ENCODE measurements around the gene CCL7. TPM values are rescaled to one million over a fixed set of nuclear protein-coding genes. Genes with fewer than 3 reads are reported as not detected.

The CCL7 gene
- total RNA-seq, 2 experiments from 2014 or later, result not detected

DNA sequence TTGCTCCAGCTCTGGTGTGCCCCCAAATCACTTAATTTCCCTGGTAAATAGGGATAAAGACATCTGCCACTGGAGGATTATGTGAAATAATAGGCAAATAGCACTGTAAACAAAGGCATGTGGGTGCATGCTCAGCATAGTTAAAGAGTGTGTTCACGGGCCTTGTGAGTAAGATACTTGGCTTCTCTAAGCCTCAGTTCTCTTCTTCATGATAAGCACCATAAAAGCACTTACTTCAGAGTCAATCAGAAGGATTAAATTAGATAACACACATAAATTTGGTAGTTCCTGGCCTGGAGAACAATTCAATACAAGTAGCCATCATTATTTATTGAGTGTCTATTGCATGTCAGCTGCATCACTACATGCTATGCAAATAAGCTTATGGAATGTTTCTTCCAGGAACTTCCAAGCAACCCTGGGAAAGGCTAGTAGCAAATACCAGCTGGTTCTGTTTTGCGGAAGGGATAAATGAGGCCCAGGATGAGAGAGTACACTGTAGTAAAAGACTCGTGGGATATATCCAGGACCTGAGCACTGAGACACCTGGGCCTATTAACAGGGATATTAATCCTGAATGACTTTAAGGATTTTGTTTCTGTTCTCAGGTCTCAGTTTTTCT lies 30.0 kb downstream of the CCL7 start:
- ChIA-PET CTCF (ENCODE audit: unreplicated experiment) (no interaction called here), POLR2A (no interaction called here)
- no peaks in the 10 kb centered on the region for H3K4me1 ChIP-seq (ENCODE audit: insufficient read depth, low read length, poor library complexity, severe bottlenecking)

DNA sequence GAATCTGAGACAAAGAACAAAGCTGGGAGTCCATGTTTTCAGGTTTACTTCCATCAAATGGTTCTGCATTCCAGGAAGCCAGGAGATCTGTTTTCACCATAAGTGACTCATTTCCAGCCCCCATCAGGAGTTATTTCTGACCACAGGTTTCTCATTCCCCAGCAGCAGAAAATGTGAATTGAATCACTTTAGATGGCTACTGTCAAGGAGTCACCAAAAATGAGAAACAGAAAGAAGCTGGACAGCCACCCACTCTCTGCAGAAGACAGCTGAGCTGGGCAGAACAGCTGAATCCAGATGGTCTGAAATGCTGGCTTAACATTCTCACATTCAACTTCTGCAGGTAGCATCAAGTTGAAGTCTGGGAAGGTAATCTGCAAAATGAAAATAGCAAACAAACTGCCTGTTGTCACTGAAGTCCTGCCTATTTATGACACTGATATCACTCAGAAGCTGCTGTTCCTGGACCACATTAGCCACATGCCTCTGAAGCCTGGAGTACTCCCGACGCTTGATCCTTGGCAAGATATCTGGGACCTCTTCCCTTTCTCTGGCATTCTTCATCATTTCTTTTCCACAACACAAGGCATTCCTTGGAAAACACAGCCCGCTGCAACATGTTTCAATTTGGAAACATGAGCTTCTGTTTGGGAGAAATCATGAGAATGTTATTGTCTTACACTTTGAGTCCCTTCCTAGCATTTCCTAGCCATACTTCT lies 30.8 kb downstream of the CCL7 start:
- Histone ChIP-seq H4K20me1 (ENCODE audit: insufficient read depth, low read length) (no peaks in the 10 kb centered on the region), H3K9me2 (ENCODE audit: insufficient read depth, low read length) (no peaks in the 10 kb centered on the region), H2AFZ (ENCODE audit: low read length) (no peak overlapping the region), H3K36me3 (ENCODE audit: insufficient read depth, low read length) (no peaks in the 10 kb centered on the region), H3K4me3 (ENCODE audit: low read depth, low read length, poor library complexity, severe bottlenecking) (no peak overlapping the region), H3K4me1 (ENCODE audit: insufficient read depth, low read length, poor library complexity, severe bottlenecking) (no peaks in the 10 kb centered on the region), H3K79me2 (ENCODE audit: insufficient read depth, low read depth, low read length) (no peaks in the 10 kb centered on the region), H3K9me3 (ENCODE audit: low read length) (no peaks in the 10 kb centered on the region), H3K27ac (ENCODE audit: low read depth, low read length, poor library complexity, severe bottlenecking) (no peak overlapping the region), H3K4me2 (ENCODE audit: low read length) (no peak overlapping the region)
- POLR2A ChIA-PET, result no interaction called here
- TF ChIP-seq, protein P1, sequence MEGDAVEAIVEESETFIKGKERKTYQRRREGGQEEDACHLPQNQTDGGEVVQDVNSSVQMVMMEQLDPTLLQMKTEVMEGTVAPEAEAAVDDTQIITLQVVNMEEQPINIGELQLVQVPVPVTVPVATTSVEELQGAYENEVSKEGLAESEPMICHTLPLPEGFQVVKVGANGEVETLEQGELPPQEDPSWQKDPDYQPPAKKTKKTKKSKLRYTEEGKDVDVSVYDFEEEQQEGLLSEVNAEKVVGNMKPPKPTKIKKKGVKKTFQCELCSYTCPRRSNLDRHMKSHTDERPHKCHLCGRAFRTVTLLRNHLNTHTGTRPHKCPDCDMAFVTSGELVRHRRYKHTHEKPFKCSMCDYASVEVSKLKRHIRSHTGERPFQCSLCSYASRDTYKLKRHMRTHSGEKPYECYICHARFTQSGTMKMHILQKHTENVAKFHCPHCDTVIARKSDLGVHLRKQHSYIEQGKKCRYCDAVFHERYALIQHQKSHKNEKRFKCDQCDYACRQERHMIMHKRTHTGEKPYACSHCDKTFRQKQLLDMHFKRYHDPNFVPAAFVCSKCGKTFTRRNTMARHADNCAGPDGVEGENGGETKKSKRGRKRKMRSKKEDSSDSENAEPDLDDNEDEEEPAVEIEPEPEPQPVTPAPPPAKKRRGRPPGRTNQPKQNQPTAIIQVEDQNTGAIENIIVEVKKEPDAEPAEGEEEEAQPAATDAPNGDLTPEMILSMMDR (conservative IDR thresholded peaks at IDR 0.05; ENCODE audit: low read length), result no peak
- no peak for TF ChIP-seq EZH2phosphoT487 (IDR thresholded peaks at IDR 0.05; ENCODE audit: borderline replicate concordance, low read depth, low read length)
- BruUV-seq (replicated peaks), result no TSS peak
- DNase-seq (ENCODE audit: low spot score), result no peak
- intact Hi-C loops (cut with micrococcal nuclease; ENCODE audit: unreplicated experiment), result no loop called here
- CTCF ChIA-PET (ENCODE audit: unreplicated experiment), result no interaction called here

More for the DNA sequence above, 30.0 kb downstream of the CCL7 start:
- Histone ChIP-seq H2AFZ (ENCODE audit: low read length) (no peak overlapping the region), H3K27ac (ENCODE audit: low read depth, low read length, poor library complexity, severe bottlenecking) (no peak overlapping the region), H3K4me2 (ENCODE audit: low read length) (no peak overlapping the region), H4K20me1 (ENCODE audit: insufficient read depth, low read length) (no peaks in the 10 kb centered on the region), H3K4me3 (ENCODE audit: low read depth, low read length, poor library complexity, severe bottlenecking) (no peak overlapping the region), H3K79me2 (ENCODE audit: insufficient read depth, low read depth, low read length) (no peaks in the 10 kb centered on the region), H3K9me3 (ENCODE audit: low read length) (no peaks in the 10 kb centered on the region), H3K9me2 (ENCODE audit: insufficient read depth, low read length) (no peaks in the 10 kb centered on the region), H3K36me3 (ENCODE audit: insufficient read depth, low read length) (no peaks in the 10 kb centered on the region)
- no peak for DNase-seq (ENCODE audit: low spot score)
- BruUV-seq (replicated peaks), result no TSS peak
- no peak for TF ChIP-seq EZH2phosphoT487 (IDR thresholded peaks at IDR 0.05; ENCODE audit: borderline replicate concordance, low read depth, low read length)
- TF ChIP-seq, protein P1 (conservative IDR thresholded peaks at IDR 0.05; ENCODE audit: low read length), result no peak
- intact Hi-C loops (cut with micrococcal nuclease; ENCODE audit: unreplicated experiment), result no loop called here

DNA sequence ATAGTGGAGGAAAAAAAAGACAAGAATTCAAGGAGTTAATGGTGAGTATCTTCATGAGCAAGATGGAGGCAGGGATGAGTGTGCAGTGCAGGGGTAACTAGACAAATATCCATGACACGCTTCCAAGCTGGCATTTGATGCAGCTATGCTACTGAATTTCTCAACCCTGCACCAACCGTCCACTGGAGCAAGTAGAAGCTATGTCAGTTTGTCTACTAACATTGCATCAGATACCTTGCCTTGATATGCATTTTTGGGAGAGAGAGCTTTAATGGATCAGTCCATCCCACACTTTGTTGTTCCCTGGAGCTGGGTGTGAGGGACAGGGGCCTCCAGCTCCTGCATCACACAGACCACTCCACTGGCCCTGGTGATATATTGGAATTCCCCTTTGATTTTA lies 32.0 kb downstream of the CCL7 start:
- H3K9me3 ChIP-seq (ENCODE audit: low read length), result no peaks in the 10 kb centered on the region
- no peak for TF ChIP-seq EZH2phosphoT487 (IDR thresholded peaks at IDR 0.05; ENCODE audit: borderline replicate concordance, low read depth, low read length)
- TF ChIP-seq, protein P1 (conservative IDR thresholded peaks at IDR 0.05; ENCODE audit: low read length), result no peak
- CTCF ChIA-PET (ENCODE audit: unreplicated experiment), result no interaction called here
- H3K4me3 ChIP-seq (ENCODE audit: low read depth, low read length, poor library complexity, severe bottlenecking), result no peak overlapping the region
- H3K4me1 ChIP-seq (ENCODE audit: insufficient read depth, low read length, poor library complexity, severe bottlenecking), result no peaks in the 10 kb centered on the region
- intact Hi-C loops (cut with micrococcal nuclease; ENCODE audit: unreplicated experiment), result no loop called here
- no peak overlapping the region for H2AFZ ChIP-seq (ENCODE audit: low read length)
- H3K36me3 ChIP-seq (ENCODE audit: insufficient read depth, low read length), result no peaks in the 10 kb centered on the region
- no TSS peak for BruUV-seq (replicated peaks)
- no peak overlapping the region for H3K4me2 ChIP-seq (ENCODE audit: low read length)
- DNase-seq (ENCODE audit: low spot score), result no peak
- no peaks in the 10 kb centered on the region for H3K9me2 ChIP-seq (ENCODE audit: insufficient read depth, low read length)
- H3K27ac ChIP-seq (ENCODE audit: low read depth, low read length, poor library complexity, severe bottlenecking), result no peak overlapping the region
- no peaks in the 10 kb centered on the region for H4K20me1 ChIP-seq (ENCODE audit: insufficient read depth, low read length)
- no peaks in the 10 kb centered on the region for H3K79me2 ChIP-seq (ENCODE audit: insufficient read depth, low read depth, low read length)
- POLR2A ChIA-PET, result no interaction called here

Measured in OCI-LY7 (cell line).